A549 (cell line): Measurements from ENCODE around the gene TBC1D22A.

Source experiments
- BHLHE40 ChIP-seq: IDR thresholded peaks from 2 replicates; pipeline ENCODE4 v1.6.1; 2012; ENCODE audit warnings: low read depth, low read length, inconsistent platforms
- CTCF ChIP-seq: fragments of >200 bp; sonication (Bioruptor Twin); formaldehyde crosslinking; IDR thresholded peaks from 3 replicates; pipeline ENCODE4 v1.5.1; 2016
- EHMT2 ChIP-seq: fragments of 200-600 bp; sonication (generic); IDR thresholded peaks from 2 replicates; pipeline ENCODE4 v1.6.1; 2016; ENCODE audit warnings: antibody characterized with exemption, low read depth, mild to moderate bottlenecking, moderate library complexity
- EP300 ChIP-seq, 2 experiments: fragments of >200 bp; sonication (Bioruptor Twin); formaldehyde crosslinking; IDR thresholded peaks; 2 replicates in 1 of 2; 3 replicates in 1 of 2; pipeline ENCODE4 v1.6.1; 2016 to 2017
- JUN ChIP-seq, 2 experiments: fragments of >200 bp; sonication (Bioruptor Twin); formaldehyde crosslinking; IDR thresholded peaks; 2 replicates in 1 of 2; 3 replicates in 1 of 2; pipeline ENCODE4 v1.6.1; 2016 to 2017
- JUNB ChIP-seq: fragments of >200 bp; sonication (Bioruptor Twin); formaldehyde crosslinking; IDR thresholded peaks from 2 replicates; pipeline ENCODE4 v1.6.1; 2016
- KDM5A ChIP-seq: fragments of 200-600 bp; sonication (generic); IDR thresholded peaks from 2 replicates; pipeline ENCODE4 v1.6.1; 2016; ENCODE audit warnings: antibody characterized with exemption, mild to moderate bottlenecking
- MAX ChIP-seq: IDR thresholded peaks from 2 replicates; pipeline ENCODE4 v1.6.1; 2012
- POLR2A ChIP-seq: IDR thresholded peaks from 2 replicates; pipeline ENCODE4 v1.6.1; 2012; ENCODE audit warnings: mild to moderate bottlenecking, low read length
- RAD21 ChIP-seq, 2 experiments: fragments of >200 bp in 1 of 2; sonication (Bioruptor Twin) in 1 of 2; formaldehyde crosslinking in 1 of 2; IDR thresholded peaks in 1 of 2; conservative IDR thresholded peaks in 1 of 2; 2 replicates in 1 of 2; 3 replicates in 1 of 2; pipeline ENCODE4 v1.6.1; 2012 to 2018; ENCODE audit warnings: inconsistent platforms in 1 of 2

GRCh38 chr22:46849951-46850350 lies 87.5 kb downstream of the TBC1D22A start:
- TF ChIP-seq JUN (IDR thresholded peaks at IDR 0.05), result no peak
- no peak for TF ChIP-seq EHMT2
- no peak for TF ChIP-seq CTCF
- TF ChIP-seq EP300 (IDR thresholded peaks at IDR 0.05), result no peak
- TF ChIP-seq JUNB, result no peak
- no peak for TF ChIP-seq BHLHE40
- no peak for TF ChIP-seq POLR2A
- no peak for TF ChIP-seq RAD21 (conservative IDR thresholded peaks at IDR 0.05 in 1 of 2, IDR thresholded peaks at IDR 0.05 in 1 of 2)
- no peak for TF ChIP-seq KDM5A
- no peak for TF ChIP-seq MAX
